ENCODE results near the gene HYOU1.
"Not testable (repeated sequence)": the region's sequence is repeated elsewhere in the genome, so short reads cannot be mapped to it uniquely, and the experiment has no call there.

- not testable (repeated sequence) for TF ChIP-seq CTCF (IDR thresholded peaks at IDR 0.05; ENCODE audit: poor library complexity); EZH2phosphoT487 (IDR thresholded peaks at IDR 0.05; ENCODE audit: low read depth, severe bottlenecking, unreplicated experiment)
Observed at GRCh38 chr11:119103161-119103664, 46.2 kb upstream of the HYOU1 start.
